C4-2B (cell line): ENCODE measurements around the gene LSM7.

Source experiments
- H3K27ac ChIP-seq: fragments of 450-650 bp; 2 replicates; pipeline ENCODE4 v1.5.1; 2017
- CTCF ChIP-seq: fragments of 450-650 bp; conservative IDR thresholded peaks from 2 replicates; pipeline ENCODE4 v1.5.1; 2017; ENCODE audit warnings: mild to moderate bottlenecking
- ZFX ChIP-seq: fragments of 450-650 bp; IDR thresholded peaks from 2 replicates; pipeline ENCODE4 v1.6.1; 2017

The LSM7 gene

GRCh38 chr19:2317756-2318155, 10.6 kb downstream of the LSM7 start:
- TF ChIP-seq CTCF (no peak), ZFX (no peak)
- H3K27ac ChIP-seq, result no peak overlapping the region

GRCh38 chr19:2317300-2317699, 11.1 kb downstream of the LSM7 start:
- H3K27ac ChIP-seq, result no peak overlapping the region
- TF ChIP-seq CTCF, result no peak
- TF ChIP-seq ZFX, result no peak

GRCh38 chr19:2315818-2316353, 12.5 kb downstream of the LSM7 start:
- TF ChIP-seq CTCF, result no peak; the same call in 1 of the 2 replicates
- TF ChIP-seq ZFX, result no peak
- no peak overlapping the region for H3K27ac ChIP-seq

GRCh38 chr19:2315121-2315817, 13.1 kb downstream of the LSM7 start:
- no peak overlapping the region for H3K27ac ChIP-seq
- TF ChIP-seq CTCF (no peak), ZFX (no peak)

- no peak for TF ChIP-seq CTCF
- TF ChIP-seq ZFX, result no peak
- H3K27ac ChIP-seq, result no peak overlapping the region
Observed at GRCh38 chr19:2312820-2313501, 15.4 kb downstream of the LSM7 start.

GRCh38 chr19:2311093-2311492, 17.3 kb downstream of the LSM7 start:
- no peak for TF ChIP-seq CTCF
- no peak for TF ChIP-seq ZFX
- no peak overlapping the region for H3K27ac ChIP-seq

- no peak overlapping the region for H3K27ac ChIP-seq
- TF ChIP-seq ZFX (no peak), CTCF (no peak)
Observed at GRCh38 chr19:2309734-2310362, 18.5 kb downstream of the LSM7 start.
